Ascending aorta (tissue), 2 donors: ENCODE results near the gene TSPAN11. TPM values are rescaled to one million over a fixed set of nuclear protein-coding genes. Genes with fewer than 3 reads are reported as not detected.

Experiments
- DNase-seq, 2 donors: peaks; one replicate each; pipeline ENCODE4 v3.0.0-alpha.2; 2019; ENCODE audit warnings: low spot score in 2 of 2
- H3K27ac ChIP-seq, 2 donors: fragments of 200-600 bp; sonication (generic); one replicate each; pipeline ENCODE4 v1.5.1; 2016 to 2017; ENCODE audit warnings: mild to moderate bottlenecking in 1 of 2
- H3K27me3 ChIP-seq: fragments of 200-600 bp; sonication (generic); one replicate; pipeline ENCODE4 v1.5.1; 2017
- H3K36me3 ChIP-seq, 2 donors: fragments of 200-600 bp; sonication (generic); one replicate each; pipeline ENCODE4 v1.5.1; 2016
- H3K4me1 ChIP-seq, 2 donors: fragments of 200-600 bp; sonication (generic); one replicate each; pipeline ENCODE4 v1.5.1; 2016 to 2017; ENCODE audit warnings: mild to moderate bottlenecking in 1 of 2
- H3K4me3 ChIP-seq, 2 donors: fragments of 200-600 bp; sonication (generic); one replicate each; pipeline ENCODE4 v1.5.1; 2016 to 2017; ENCODE audit warnings: mild to moderate bottlenecking in 1 of 2
- H3K9me3 ChIP-seq, 2 donors: fragments of 200-600 bp; sonication (generic); one replicate each; pipeline ENCODE4 v1.5.1; 2016
- CTCF ChIP-seq, 3 experiments: fragments of 200-600 bp in 2 of 3; fragments of 450-650 bp in 1 of 3; sonication (generic) in 2 of 3; IDR thresholded peaks; one replicate each; pipeline ENCODE4 v1.5.1; 2016 to 2019; ENCODE audit warnings: antibody characterized with exemption in 3 of 3, mild to moderate bottlenecking in 1 of 3, moderate library complexity in 1 of 3
- intact Hi-C: fragments of 100-400 bp; cut with DNase I; formaldehyde crosslinking; loops from one replicate; pipeline ENCODE4 v1.15.1; 2023
- total RNA-seq: library from RNA; depleted of rRNA; stranded (reverse); fragments of >200 nt; gene quantifications from one replicate; pipeline ENCODE4 v1.1.0, GENCODE V29; 2016

Gene TSPAN11
- total RNA-seq, 1 donor from 2014 or later: 5.2 TPM

GRCh38 chr12:30994274-30994673 lies 67.7 kb downstream of the TSPAN11 start:
- TF ChIP-seq CTCF (IDR thresholded peaks at IDR 0.05): no peak
- H3K36me3 ChIP-seq: no peaks in the 10 kb centered on the region
- H3K27ac ChIP-seq: no peak overlapping the region
- intact Hi-C loops: no loop called here
- no peak overlapping the region for H3K4me3 ChIP-seq
- H3K27me3 ChIP-seq: no peaks in the 10 kb centered on the region
- DNase-seq: no peak
- H3K4me1 ChIP-seq: no peaks in the 10 kb centered on the region
- H3K9me3 ChIP-seq: no peaks in the 10 kb centered on the region

- intact Hi-C loops: no loop called here
- Histone ChIP-seq H3K9me3 (no peaks in the 10 kb centered on the region), H3K4me1 (no peaks in the 10 kb centered on the region), H3K27ac (no peak overlapping the region), H3K4me3 (no peak overlapping the region), H3K36me3 (no peaks in the 10 kb centered on the region), H3K27me3 (no peaks in the 10 kb centered on the region)
- TF ChIP-seq CTCF (IDR thresholded peaks at IDR 0.05): no peak
- no peak for DNase-seq
Observed at GRCh38 chr12:30996255-30996654, 69.7 kb downstream of the TSPAN11 start.

GRCh38 chr12:30996752-30997151 lies 70.2 kb downstream of the TSPAN11 start:
- no peak overlapping the region for H3K4me3 ChIP-seq
- no peak for DNase-seq
- H3K27me3 ChIP-seq: no peaks in the 10 kb centered on the region
- no peaks in the 10 kb centered on the region for H3K4me1 ChIP-seq
- TF ChIP-seq CTCF (IDR thresholded peaks at IDR 0.05): no peak
- H3K9me3 ChIP-seq: no peaks in the 10 kb centered on the region
- intact Hi-C loops: no loop called here
- no peak overlapping the region for H3K27ac ChIP-seq
- H3K36me3 ChIP-seq: no peaks in the 10 kb centered on the region

- H3K9me3 ChIP-seq: no peaks in the 10 kb centered on the region
- no peaks in the 10 kb centered on the region for H3K4me1 ChIP-seq
- TF ChIP-seq CTCF (IDR thresholded peaks at IDR 0.05): no peak
- no peak overlapping the region for H3K27ac ChIP-seq
- no peaks in the 10 kb centered on the region for H3K27me3 ChIP-seq
- intact Hi-C loops: no loop called here
- DNase-seq: no peak
- H3K36me3 ChIP-seq: no peaks in the 10 kb centered on the region
- no peak overlapping the region for H3K4me3 ChIP-seq
Observed at GRCh38 chr12:30997685-30998440, 71.3 kb downstream of the TSPAN11 start.

GRCh38 chr12:30999011-30999410 lies 72.5 kb downstream of the TSPAN11 start:
- Histone ChIP-seq H3K27me3 (no peaks in the 10 kb centered on the region), H3K36me3 (no peaks in the 10 kb centered on the region), H3K9me3 (no peaks in the 10 kb centered on the region), H3K27ac (no peak overlapping the region), H3K4me3 (no peak overlapping the region), H3K4me1 (no peaks in the 10 kb centered on the region)
- no peak for DNase-seq
- intact Hi-C loops: no loop called here
- TF ChIP-seq CTCF (IDR thresholded peaks at IDR 0.05): no peak
